ENCODE measurements around the gene OR5H1. TPM values are rescaled to one million over a fixed set of nuclear protein-coding genes. Genes with fewer than 3 reads are reported as not detected.

The OR5H1 gene
- total and polyA plus RNA-seq, 9 of the 15 experiments (the other 6 are each of a cell fraction or from before 2014, with no cell fraction given), result not detected

DNA sequence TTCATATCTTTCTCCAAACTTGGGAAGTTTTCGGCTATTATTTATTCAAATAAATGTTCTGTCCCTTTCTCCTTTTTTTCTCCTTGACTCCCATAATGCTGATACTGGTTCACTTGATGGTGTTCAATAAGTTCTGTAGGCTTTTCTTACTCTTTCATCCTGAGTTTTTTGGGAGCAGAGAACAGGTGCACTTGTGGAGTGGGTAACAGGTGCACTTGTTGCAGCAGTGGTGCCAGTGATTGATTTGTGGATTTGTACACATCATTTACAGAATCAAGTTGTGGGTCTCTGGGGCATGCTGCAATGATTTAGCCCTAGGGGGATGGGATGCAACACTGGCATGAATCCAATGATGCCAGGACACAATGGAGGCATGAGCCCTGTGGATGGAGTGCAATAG is 14.8 kb upstream of the OR5H1 start:
- Histone ChIP-seq H3K27ac (ENCODE audit: extremely low read depth, low read depth, low read length) (no peak overlapping the region), H3K4me3 (no peak overlapping the region), H3K27me3 (ENCODE audit: control insufficient read depth in 2 of 2, insufficient read depth in 2 of 2, low read length in 2 of 2) (no peaks in the 10 kb centered on the region), H3K79me2 (ENCODE audit: control insufficient read depth, insufficient read depth, low read length) (no peaks in the 10 kb centered on the region), H3K9me1 (ENCODE audit: control insufficient read depth, insufficient read depth, low read length) (no peaks in the 10 kb centered on the region), H3K9ac (ENCODE audit: insufficient read depth in 1 of 2, low read depth in 2 of 2, low read length in 2 of 2) (no peak overlapping the region), H3K36me3 (ENCODE audit: control insufficient read depth, insufficient read depth, low read length) (no peaks in the 10 kb centered on the region), H2AFZ (ENCODE audit: low read depth, low read length) (no peak overlapping the region), H3K4me2 (ENCODE audit: insufficient read depth, low read length) (no peak overlapping the region), H4K20me1 (replicated peaks; ENCODE audit: control insufficient read depth, insufficient read depth, low read length) (no peaks in the 10 kb centered on the region), H3K9me3 (replicated peaks; ENCODE audit: control insufficient read depth, insufficient read depth, low read depth, low read length) (no peaks in the 10 kb centered on the region), H3K4me1 (replicated peaks in 1 of 2; ENCODE audit: control insufficient read depth in 2 of 2, insufficient read depth in 2 of 2, low read length in 2 of 2) (no peaks in the 10 kb centered on the region)
- ATAC-seq, result no peak
- no peak for DNase-seq (ENCODE audit: extremely low read depth in 1 of 4, low spot score in 3 of 4)
- no TSS peak for BruUV-seq (replicated peaks)
- FAIRE-seq, result no peak
- intact Hi-C loops (cut with micrococcal nuclease) (no loop called here), in situ Hi-C loops (cut with MboI) (no loop called here)
- POLR2A ChIA-PET, result no interaction called here
- 0% methylated on average over 1 of the region's 1 CpG for WGBS (ENCODE audit: insufficient coverage, low coverage, missing lambda C conversion rate)
- CTCF ChIA-PET (ENCODE audit: low intra/inter-chr PET ratio), result no interaction called here
- TF ChIP-seq PHF21A (IDR thresholded peaks at IDR 0.05; ENCODE audit: borderline replicate concordance, low read depth) (no peak), ZNF23 (CRISPR knock-in tag; IDR thresholded peaks at IDR 0.05) (no peak), ZNF79 (CRISPR knock-in tag; IDR thresholded peaks at IDR 0.05; ENCODE audit: low read depth) (no peak), XRCC5 (IDR thresholded peaks at IDR 0.05; ENCODE audit: low read depth, low read length) (no peak), FOXM1 (IDR thresholded peaks at IDR 0.05; ENCODE audit: low read depth) (no peak), FOXM1 (CRISPR knock-in tag; IDR thresholded peaks at IDR 0.05; ENCODE audit: low read depth) (no peak), MTA2 (IDR thresholded peaks at IDR 0.05; ENCODE audit: low read depth) (no peak), E2F3 (CRISPR knock-in tag; IDR thresholded peaks at IDR 0.05) (no peak), YBX1 (IDR thresholded peaks at IDR 0.05) (no peak), SIX5 (IDR thresholded peaks at IDR 0.05; ENCODE audit: borderline replicate concordance in 1 of 2, insufficient read depth in 1 of 2, low read depth in 1 of 2, low read length in 2 of 2) (no peak), MYBL2 (IDR thresholded peaks at IDR 0.05; ENCODE audit: low read depth) (no peak), MYBL2 (CRISPR knock-in tag; IDR thresholded peaks at IDR 0.05; ENCODE audit: borderline replicate concordance) (no peak), BRCA1 (IDR thresholded peaks at IDR 0.05) (no peak), BRCA1 (CRISPR knock-in tag; IDR thresholded peaks at IDR 0.05) (no peak), ZNF174 (CRISPR knock-in tag; IDR thresholded peaks at IDR 0.05) (no peak), RFX7 (CRISPR knock-in tag; IDR thresholded peaks at IDR 0.05) (no peak), ZNF41 (CRISPR knock-in tag; conservative IDR thresholded peaks at IDR 0.05) (no peak)
- TF ChIP-seq, protein P1, sequence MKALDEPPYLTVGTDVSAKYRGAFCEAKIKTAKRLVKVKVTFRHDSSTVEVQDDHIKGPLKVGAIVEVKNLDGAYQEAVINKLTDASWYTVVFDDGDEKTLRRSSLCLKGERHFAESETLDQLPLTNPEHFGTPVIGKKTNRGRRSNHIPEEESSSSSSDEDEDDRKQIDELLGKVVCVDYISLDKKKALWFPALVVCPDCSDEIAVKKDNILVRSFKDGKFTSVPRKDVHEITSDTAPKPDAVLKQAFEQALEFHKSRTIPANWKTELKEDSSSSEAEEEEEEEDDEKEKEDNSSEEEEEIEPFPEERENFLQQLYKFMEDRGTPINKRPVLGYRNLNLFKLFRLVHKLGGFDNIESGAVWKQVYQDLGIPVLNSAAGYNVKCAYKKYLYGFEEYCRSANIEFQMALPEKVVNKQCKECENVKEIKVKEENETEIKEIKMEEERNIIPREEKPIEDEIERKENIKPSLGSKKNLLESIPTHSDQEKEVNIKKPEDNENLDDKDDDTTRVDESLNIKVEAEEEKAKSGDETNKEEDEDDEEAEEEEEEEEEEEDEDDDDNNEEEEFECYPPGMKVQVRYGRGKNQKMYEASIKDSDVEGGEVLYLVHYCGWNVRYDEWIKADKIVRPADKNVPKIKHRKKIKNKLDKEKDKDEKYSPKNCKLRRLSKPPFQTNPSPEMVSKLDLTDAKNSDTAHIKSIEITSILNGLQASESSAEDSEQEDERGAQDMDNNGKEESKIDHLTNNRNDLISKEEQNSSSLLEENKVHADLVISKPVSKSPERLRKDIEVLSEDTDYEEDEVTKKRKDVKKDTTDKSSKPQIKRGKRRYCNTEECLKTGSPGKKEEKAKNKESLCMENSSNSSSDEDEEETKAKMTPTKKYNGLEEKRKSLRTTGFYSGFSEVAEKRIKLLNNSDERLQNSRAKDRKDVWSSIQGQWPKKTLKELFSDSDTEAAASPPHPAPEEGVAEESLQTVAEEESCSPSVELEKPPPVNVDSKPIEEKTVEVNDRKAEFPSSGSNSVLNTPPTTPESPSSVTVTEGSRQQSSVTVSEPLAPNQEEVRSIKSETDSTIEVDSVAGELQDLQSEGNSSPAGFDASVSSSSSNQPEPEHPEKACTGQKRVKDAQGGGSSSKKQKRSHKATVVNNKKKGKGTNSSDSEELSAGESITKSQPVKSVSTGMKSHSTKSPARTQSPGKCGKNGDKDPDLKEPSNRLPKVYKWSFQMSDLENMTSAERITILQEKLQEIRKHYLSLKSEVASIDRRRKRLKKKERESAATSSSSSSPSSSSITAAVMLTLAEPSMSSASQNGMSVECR (CRISPR knock-in tag; IDR thresholded peaks at IDR 0.05), result no peak
- TF ChIP-seq, protein P2, sequence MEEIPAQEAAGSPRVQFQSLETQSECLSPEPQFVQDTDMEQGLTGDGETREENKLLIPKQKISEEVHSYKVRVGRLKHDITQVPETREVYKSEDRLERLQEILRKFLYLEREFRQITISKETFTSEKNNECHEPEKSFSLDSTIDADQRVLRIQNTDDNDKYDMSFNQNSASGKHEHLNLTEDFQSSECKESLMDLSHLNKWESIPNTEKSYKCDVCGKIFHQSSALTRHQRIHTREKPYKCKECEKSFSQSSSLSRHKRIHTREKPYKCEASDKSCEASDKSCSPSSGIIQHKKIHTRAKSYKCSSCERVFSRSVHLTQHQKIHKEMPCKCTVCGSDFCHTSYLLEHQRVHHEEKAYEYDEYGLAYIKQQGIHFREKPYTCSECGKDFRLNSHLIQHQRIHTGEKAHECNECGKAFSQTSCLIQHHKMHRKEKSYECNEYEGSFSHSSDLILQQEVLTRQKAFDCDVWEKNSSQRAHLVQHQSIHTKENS (CRISPR knock-in tag; IDR thresholded peaks at IDR 0.05), result no peak
- TF ChIP-seq, protein P3, sequence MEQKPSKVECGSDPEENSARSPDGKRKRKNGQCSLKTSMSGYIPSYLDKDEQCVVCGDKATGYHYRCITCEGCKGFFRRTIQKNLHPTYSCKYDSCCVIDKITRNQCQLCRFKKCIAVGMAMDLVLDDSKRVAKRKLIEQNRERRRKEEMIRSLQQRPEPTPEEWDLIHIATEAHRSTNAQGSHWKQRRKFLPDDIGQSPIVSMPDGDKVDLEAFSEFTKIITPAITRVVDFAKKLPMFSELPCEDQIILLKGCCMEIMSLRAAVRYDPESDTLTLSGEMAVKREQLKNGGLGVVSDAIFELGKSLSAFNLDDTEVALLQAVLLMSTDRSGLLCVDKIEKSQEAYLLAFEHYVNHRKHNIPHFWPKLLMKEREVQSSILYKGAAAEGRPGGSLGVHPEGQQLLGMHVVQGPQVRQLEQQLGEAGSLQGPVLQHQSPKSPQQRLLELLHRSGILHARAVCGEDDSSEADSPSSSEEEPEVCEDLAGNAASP (IDR thresholded peaks at IDR 0.05), result no peak
